Ishikawa (cell line): ENCODE measurements around the gene RAB11FIP4.

Experiments used
- CEBPB ChIP-seq: IDR thresholded peaks from 2 replicates; pipeline ENCODE4 v1.6.1; 2012
- CREB1 ChIP-seq: IDR thresholded peaks from 2 replicates; pipeline ENCODE4 v1.6.1; 2012; ENCODE audit warnings: low read depth
- EGR1 ChIP-seq: IDR thresholded peaks from 2 replicates; pipeline ENCODE4 v1.6.1; 2012
- EP300 ChIP-seq: IDR thresholded peaks from 2 replicates; pipeline ENCODE4 v1.6.1; 2012; ENCODE audit warnings: borderline replicate concordance
- FOXM1 ChIP-seq: IDR thresholded peaks from 2 replicates; pipeline ENCODE4 v1.6.1; 2012; ENCODE audit warnings: low read depth, borderline replicate concordance
- NFIC ChIP-seq: IDR thresholded peaks from 2 replicates; pipeline ENCODE4 v1.6.1; 2012
- RAD21 ChIP-seq: IDR thresholded peaks from 2 replicates; pipeline ENCODE4 v1.6.1; 2012; ENCODE audit warnings: low read depth
- TAF1 ChIP-seq: IDR thresholded peaks from 2 replicates; pipeline ENCODE4 v1.6.1; 2012; ENCODE audit warnings: low read depth, mild to moderate bottlenecking
- TCF12 ChIP-seq: IDR thresholded peaks from 2 replicates; pipeline ENCODE4 v1.6.1; 2012; ENCODE audit warnings: low read depth
- TEAD4 ChIP-seq: IDR thresholded peaks from 2 replicates; pipeline ENCODE4 v1.6.1; 2012
- YY1 ChIP-seq: IDR thresholded peaks from 2 replicates; pipeline ENCODE4 v1.6.1; 2012; ENCODE audit warnings: low read depth
- ZBTB7A ChIP-seq: IDR thresholded peaks from 2 replicates; pipeline ENCODE4 v1.6.1; 2012; ENCODE audit warnings: low read depth
- TF ChIP-seq, protein P1 (sequence below): IDR thresholded peaks from 2 replicates; pipeline ENCODE4 v1.6.1; 2012
- TF ChIP-seq, protein P2 (sequence below): IDR thresholded peaks from 2 replicates; pipeline ENCODE4 v1.6.1; 2012; ENCODE audit warnings: low read depth, mild to moderate bottlenecking
- TF ChIP-seq, protein P3 (sequence below): IDR thresholded peaks from 2 replicates; pipeline ENCODE4 v1.6.1; 2012

The RAB11FIP4 gene

DNA sequence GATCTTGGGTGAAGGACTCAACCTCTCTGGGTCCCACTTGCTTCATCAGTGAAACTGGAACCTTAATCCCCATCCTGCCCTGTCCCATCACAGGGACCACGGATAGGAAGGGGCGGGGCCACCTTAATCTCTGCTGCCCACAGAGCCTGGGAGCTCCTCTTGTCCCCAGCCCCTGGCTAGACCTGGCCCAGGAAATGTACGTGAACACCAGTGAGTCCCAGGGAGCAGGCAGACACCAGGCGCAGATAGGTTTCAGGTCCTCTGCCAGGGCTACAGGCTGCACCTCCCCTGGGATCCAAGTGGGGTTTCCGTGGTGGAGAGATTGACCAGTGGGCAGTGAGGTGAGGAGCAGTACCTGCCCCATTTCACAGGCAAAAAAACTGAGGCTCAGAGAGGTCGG is 21.0 kb downstream of the RAB11FIP4 start:
- TF ChIP-seq, protein P1, sequence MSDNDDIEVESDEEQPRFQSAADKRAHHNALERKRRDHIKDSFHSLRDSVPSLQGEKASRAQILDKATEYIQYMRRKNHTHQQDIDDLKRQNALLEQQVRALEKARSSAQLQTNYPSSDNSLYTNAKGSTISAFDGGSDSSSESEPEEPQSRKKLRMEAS = no peak
- TF ChIP-seq FOXM1 (no peak), NFIC (no peak), TAF1 (no peak), EP300 (no peak), CREB1 (no peak), RAD21 (no peak), CEBPB (no peak), TEAD4 (no peak), EGR1 (no peak), ZBTB7A (no peak), YY1 (no peak), TCF12 (no peak)
- TF ChIP-seq, protein P2, sequence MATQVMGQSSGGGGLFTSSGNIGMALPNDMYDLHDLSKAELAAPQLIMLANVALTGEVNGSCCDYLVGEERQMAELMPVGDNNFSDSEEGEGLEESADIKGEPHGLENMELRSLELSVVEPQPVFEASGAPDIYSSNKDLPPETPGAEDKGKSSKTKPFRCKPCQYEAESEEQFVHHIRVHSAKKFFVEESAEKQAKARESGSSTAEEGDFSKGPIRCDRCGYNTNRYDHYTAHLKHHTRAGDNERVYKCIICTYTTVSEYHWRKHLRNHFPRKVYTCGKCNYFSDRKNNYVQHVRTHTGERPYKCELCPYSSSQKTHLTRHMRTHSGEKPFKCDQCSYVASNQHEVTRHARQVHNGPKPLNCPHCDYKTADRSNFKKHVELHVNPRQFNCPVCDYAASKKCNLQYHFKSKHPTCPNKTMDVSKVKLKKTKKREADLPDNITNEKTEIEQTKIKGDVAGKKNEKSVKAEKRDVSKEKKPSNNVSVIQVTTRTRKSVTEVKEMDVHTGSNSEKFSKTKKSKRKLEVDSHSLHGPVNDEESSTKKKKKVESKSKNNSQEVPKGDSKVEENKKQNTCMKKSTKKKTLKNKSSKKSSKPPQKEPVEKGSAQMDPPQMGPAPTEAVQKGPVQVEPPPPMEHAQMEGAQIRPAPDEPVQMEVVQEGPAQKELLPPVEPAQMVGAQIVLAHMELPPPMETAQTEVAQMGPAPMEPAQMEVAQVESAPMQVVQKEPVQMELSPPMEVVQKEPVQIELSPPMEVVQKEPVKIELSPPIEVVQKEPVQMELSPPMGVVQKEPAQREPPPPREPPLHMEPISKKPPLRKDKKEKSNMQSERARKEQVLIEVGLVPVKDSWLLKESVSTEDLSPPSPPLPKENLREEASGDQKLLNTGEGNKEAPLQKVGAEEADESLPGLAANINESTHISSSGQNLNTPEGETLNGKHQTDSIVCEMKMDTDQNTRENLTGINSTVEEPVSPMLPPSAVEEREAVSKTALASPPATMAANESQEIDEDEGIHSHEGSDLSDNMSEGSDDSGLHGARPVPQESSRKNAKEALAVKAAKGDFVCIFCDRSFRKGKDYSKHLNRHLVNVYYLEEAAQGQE = no peak
- TF ChIP-seq, protein P3, sequence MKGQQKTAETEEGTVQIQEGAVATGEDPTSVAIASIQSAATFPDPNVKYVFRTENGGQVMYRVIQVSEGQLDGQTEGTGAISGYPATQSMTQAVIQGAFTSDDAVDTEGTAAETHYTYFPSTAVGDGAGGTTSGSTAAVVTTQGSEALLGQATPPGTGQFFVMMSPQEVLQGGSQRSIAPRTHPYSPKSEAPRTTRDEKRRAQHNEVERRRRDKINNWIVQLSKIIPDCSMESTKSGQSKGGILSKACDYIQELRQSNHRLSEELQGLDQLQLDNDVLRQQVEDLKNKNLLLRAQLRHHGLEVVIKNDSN = no peak

DNA sequence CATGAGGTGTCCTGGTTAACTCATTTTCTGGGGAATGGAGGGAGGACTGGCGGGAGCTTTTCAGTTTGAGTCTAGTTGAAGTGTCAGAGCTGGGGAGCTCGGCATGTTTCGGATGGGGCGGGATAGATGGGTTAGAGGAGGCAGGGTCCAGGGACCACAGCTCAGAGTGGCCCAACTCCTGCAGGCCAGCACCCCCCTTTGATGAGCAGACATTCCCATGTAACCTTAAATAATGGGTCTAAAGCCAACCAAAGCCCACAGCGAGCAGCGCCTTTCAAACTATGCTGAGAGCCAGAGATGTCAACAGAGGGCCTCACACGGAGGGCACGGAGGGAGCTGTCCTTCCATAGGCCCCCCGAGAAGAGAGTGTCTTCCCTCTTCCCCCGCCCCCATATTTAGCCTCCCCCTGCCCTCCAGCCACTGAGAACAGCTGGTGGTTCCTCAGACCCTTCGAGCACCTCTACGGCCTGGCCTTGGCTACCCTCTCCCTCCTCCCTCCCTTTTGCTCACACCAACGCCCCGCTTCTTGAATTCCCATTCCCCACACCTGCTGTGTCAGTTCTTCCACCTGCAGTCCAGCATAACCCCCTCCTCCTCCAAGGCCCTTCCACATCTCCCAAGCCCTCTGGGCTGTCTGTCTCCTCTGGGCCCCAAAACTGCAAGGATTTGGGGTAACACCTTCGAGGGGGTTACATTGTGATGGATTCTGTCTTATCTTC is 21.8 kb downstream of the RAB11FIP4 start:
- TF ChIP-seq TCF12 (no peak), FOXM1 (no peak)

DNA sequence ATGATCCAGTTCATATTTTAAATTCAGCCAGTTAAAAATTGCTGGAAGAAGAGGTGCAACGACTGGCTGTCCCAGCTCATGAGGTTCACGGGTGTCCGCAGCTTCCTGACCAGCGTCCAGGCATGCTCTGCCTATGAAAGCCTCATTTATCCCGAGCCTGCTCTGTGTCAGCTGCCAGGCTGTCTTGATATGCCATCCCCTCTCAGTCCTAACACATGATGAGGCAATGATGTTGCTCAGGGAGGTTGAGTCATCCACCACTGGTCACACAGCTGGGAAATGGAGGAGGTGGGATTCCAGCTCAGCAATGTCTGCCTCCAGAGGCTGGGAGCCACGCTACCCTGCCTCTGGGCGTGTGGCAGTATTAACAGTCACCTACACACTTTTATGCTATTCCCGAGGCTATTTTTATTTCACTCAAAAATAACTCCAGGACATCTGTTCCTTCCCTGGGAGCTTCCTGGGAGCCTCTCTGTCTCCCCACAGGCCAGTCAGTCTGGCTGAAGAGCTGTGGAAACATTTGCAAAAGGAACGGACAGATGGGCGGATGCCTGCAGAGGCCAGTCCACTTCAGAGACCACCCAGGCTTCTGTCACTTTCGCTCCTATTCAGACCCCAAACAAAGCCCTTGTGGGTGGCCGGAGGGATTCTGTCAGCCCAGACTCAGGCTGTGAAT is 22.5 kb downstream of the RAB11FIP4 start:
- TF ChIP-seq EGR1 (no peak), EP300 (no peak), CEBPB (no peak), TCF12 (no peak), NFIC (no peak), TEAD4 (no peak), ZBTB7A (no peak), RAD21 (no peak), FOXM1 (no peak), CREB1 (no peak), YY1 (no peak), TAF1 (no peak)
- TF ChIP-seq, protein P2 = no peak
- TF ChIP-seq, protein P3 = no peak
- TF ChIP-seq, protein P1 = no peak

DNA sequence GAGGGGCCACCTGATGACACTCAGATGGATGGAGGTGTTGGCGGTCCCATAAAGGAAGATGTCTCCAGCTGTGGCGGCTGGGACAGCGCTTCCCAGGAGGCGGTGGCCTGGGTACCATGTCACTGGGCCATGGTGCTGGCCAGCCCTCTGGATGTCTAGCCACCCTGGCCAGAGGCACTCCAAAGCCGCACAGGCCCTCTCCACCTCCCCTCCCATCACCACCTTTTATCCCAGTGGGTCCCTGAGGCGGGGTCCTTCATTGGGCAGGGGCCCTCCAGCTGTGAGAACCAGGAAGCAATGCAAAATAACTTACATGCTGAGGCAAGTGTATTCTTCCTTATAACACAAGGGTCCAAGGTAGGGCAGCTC is 23.1 kb downstream of the RAB11FIP4 start:
- TF ChIP-seq TAF1 (no peak), EP300 (no peak), YY1 (no peak)
- TF ChIP-seq, protein P1 = no peak
- TF ChIP-seq, protein P3 = no peak

DNA sequence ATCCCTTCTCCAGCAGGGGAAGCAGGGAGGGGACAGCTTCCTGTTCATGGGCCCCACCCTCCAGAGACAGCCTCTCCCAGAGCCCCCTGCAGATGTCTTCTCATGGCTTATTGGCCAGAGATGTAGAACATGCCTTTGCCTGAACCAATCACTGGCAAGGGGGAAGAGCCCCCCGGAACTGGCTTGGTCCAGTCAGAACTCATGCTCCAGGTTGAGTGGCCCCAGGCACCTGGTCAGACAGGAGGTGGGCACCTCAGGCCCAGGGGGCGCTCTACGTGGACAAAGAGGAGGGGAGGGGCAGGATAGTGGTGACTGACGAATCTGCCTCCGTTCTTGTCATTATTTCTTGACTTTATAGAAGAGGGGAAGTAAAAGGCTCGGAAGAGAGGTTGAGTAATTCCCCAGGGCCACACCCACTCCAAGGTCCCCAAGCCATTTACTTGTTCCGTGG is 23.6 kb downstream of the RAB11FIP4 start:
- TF ChIP-seq TAF1 (no peak), CREB1 (no peak), CEBPB (no peak), ZBTB7A (no peak), NFIC (no peak), YY1 (no peak), RAD21 (no peak), TCF12 (no peak), EP300 (no peak), TEAD4 (no peak), FOXM1 (no peak), EGR1 (no peak)
- TF ChIP-seq, protein P2 = no peak
- TF ChIP-seq, protein P1 = no peak
- TF ChIP-seq, protein P3 = no peak
